GM23338 (cell line): ENCODE data around the gene PTPDC1. TPM values are rescaled to one million over a fixed set of nuclear protein-coding genes. Genes with fewer than 3 reads are reported as not detected.

ENCODE experiments used
- ATAC-seq: fragments of 200-7000 bp; cut with Tn5 transposase; 3 replicates; pipeline ENCODE4 v1.9.1; 2020
- DNase-seq: peaks from one replicate; pipeline ENCODE4 v3.0.0-alpha.2; 2015; ENCODE audit warnings: low spot score
- H2AFZ ChIP-seq: fragments of 200-600 bp; sonication (generic); 2 replicates; pipeline ENCODE4 v1.8.0; 2016; ENCODE audit warnings: antibody characterized with exemption, mild to moderate bottlenecking, moderate library complexity
- H3F3A ChIP-seq: fragments of 200-600 bp; sonication (generic); replicated peaks from 2 replicates; pipeline ENCODE4 v1.8.0; 2017; ENCODE audit warnings: antibody characterized with exemption, mixed run types, low read depth
- H3K27ac ChIP-seq: fragments of 200-600 bp; sonication (generic); 2 replicates; pipeline ENCODE4 v1.6.1; 2016; ENCODE audit warnings: low read depth
- H3K27me3 ChIP-seq: fragments of 200-600 bp; sonication (generic); 2 replicates; pipeline ENCODE4 v1.8.0; 2016; ENCODE audit warnings: mild to moderate bottlenecking, mixed run types, moderate library complexity; ENCODE audit not compliant: insufficient read depth
- H3K36me3 ChIP-seq: fragments of 200-600 bp; sonication (generic); 2 replicates; pipeline ENCODE4 v1.8.0; 2016; ENCODE audit warnings: mild to moderate bottlenecking; ENCODE audit not compliant: insufficient read depth
- H3K4me1 ChIP-seq: fragments of 200-600 bp; sonication (generic); 2 replicates; pipeline ENCODE4 v1.8.0; 2016; ENCODE audit warnings: mild to moderate bottlenecking, moderate library complexity; ENCODE audit not compliant: insufficient read depth
- H3K4me2 ChIP-seq: fragments of 200-600 bp; sonication (generic); 2 replicates; pipeline ENCODE4 v1.7.1; 2017; ENCODE audit warnings: mixed run types
- H3K4me3 ChIP-seq: fragments of 200-600 bp; sonication (generic); 2 replicates; pipeline ENCODE4 v1.6.1; 2016; ENCODE audit warnings: mixed run types
- H3K79me2 ChIP-seq: fragments of 200-600 bp; sonication (generic); replicated peaks from 2 replicates; pipeline ENCODE4 v1.8.0; 2017; ENCODE audit warnings: mild to moderate bottlenecking; ENCODE audit not compliant: insufficient read depth
- H3K9me2 ChIP-seq: fragments of 200-600 bp; sonication (generic); 2 replicates; pipeline ENCODE4 v1.8.0; 2017; ENCODE audit not compliant: insufficient read depth
- H4K20me1 ChIP-seq: fragments of 200-600 bp; sonication (generic); replicated peaks from 2 replicates; pipeline ENCODE4 v1.8.0; 2017; ENCODE audit warnings: mild to moderate bottlenecking; ENCODE audit not compliant: insufficient read depth
- H3K27ac Mint-ChIP-seq: 2 replicates; pipeline ENCODE4 v1.8.0; 2020; ENCODE audit warnings: inconsistent platforms, mild to moderate bottlenecking, moderate library complexity, mixed read lengths
- H3K27me3 Mint-ChIP-seq: 3 replicates; pipeline ENCODE4 v1.8.0; 2022; ENCODE audit warnings: low read depth, mild to moderate bottlenecking, moderate library complexity, mixed read lengths, inconsistent platforms; ENCODE audit not compliant: insufficient read depth, poor library complexity
- H3K36me3 Mint-ChIP-seq: 3 replicates; pipeline ENCODE4 v1.8.0; 2021; ENCODE audit warnings: low read depth, mild to moderate bottlenecking, inconsistent platforms, moderate library complexity, mixed read lengths
- H3K4me1 Mint-ChIP-seq: 3 replicates; pipeline ENCODE4 v1.8.0; 2020; ENCODE audit warnings: mild to moderate bottlenecking, inconsistent platforms, mixed read lengths
- H3K4me3 Mint-ChIP-seq: 3 replicates; pipeline ENCODE4 v1.8.0; 2021; ENCODE audit warnings: moderate library complexity, mild to moderate bottlenecking, inconsistent platforms, mixed read lengths
- H3K9me3 Mint-ChIP-seq: 3 replicates; pipeline ENCODE4 v1.8.0; 2020; ENCODE audit warnings: moderate library complexity, mild to moderate bottlenecking, inconsistent platforms, mixed read lengths
- CREB1 ChIP-seq: fragments of 250-450 bp; sonication (Bioruptor Pico); IDR thresholded peaks from 2 replicates; pipeline ENCODE4 v1.5.0; 2020; ENCODE audit warnings: low read depth, mild to moderate bottlenecking, moderate library complexity
- EZH2 ChIP-seq: fragments of 200-600 bp; sonication (generic); IDR thresholded peaks from one replicate; pipeline ENCODE4 v1.8.0; 2017; ENCODE audit warnings: antibody characterized with exemption, mild to moderate bottlenecking, low read depth; ENCODE audit not compliant: unreplicated experiment
- EZH2phosphoT487 ChIP-seq: fragments of 200-600 bp; sonication (generic); IDR thresholded peaks from one replicate; pipeline ENCODE4 v1.8.1; 2018; ENCODE audit warnings: antibody characterized with exemption; ENCODE audit not compliant: unreplicated experiment
- JUNB ChIP-seq: IDR thresholded peaks from one replicate; pipeline ENCODE4 v1.6.1; 2016; ENCODE audit warnings: antibody characterized with exemption; ENCODE audit not compliant: unreplicated experiment
- NANOG ChIP-seq: IDR thresholded peaks from 2 replicates; pipeline ENCODE4 v1.6.1; 2016; ENCODE audit warnings: antibody characterized with exemption, borderline replicate concordance
- POLR2AphosphoS5 ChIP-seq: IDR thresholded peaks from 2 replicates; pipeline ENCODE4 v1.6.1; 2016; ENCODE audit warnings: antibody characterized with exemption, low read depth
- STAT1 ChIP-seq: IDR thresholded peaks from one replicate; pipeline ENCODE4 v1.6.1; 2016; ENCODE audit warnings: antibody characterized with exemption; ENCODE audit not compliant: unreplicated experiment
- ZNF114 ChIP-seq: fragments of 250-450 bp; sonication (Bioruptor Pico); IDR thresholded peaks from 2 replicates; pipeline ENCODE4 v1.5.0; 2020; ENCODE audit warnings: mild to moderate bottlenecking, moderate library complexity
- ZNF331 ChIP-seq: fragments of 250-450 bp; sonication (Bioruptor Pico); IDR thresholded peaks from 2 replicates; pipeline ENCODE4 v1.5.0; 2020; ENCODE audit warnings: low read depth, mild to moderate bottlenecking, moderate library complexity
- polyA plus RNA-seq: library from polyadenylated mRNA; unstranded; fragments of >200 nt; fragmentation: Nextera tagmentation; extraction: Ambion mirVana; gene quantifications from 2 replicates; pipeline ENCODE4 v1.2.1, GENCODE V29; 2016
- total RNA-seq: library from RNA; depleted of rRNA; stranded (reverse); fragments of >200 nt; shearing (Covaris generic); gene quantifications from 2 replicates; pipeline ENCODE4 v1.2.3, GENCODE V29; 2014
- TF ChIP-seq, protein P1 (sequence below): IDR thresholded peaks from 2 replicates; pipeline ENCODE4 v1.6.1; 2016; ENCODE audit warnings: antibody characterized with exemption
- TF ChIP-seq, protein P2 (sequence below), 2 experiments: fragments of 200-600 bp in 1 of 2; sonication (generic) in 1 of 2; conservative IDR thresholded peaks; 2 replicates each; pipeline versions ENCODE4 v1.5.1 to v1.6.1; 2016 to 2017; ENCODE audit warnings: antibody characterized with exemption in 2 of 2, low read depth in 2 of 2, mild to moderate bottlenecking in 2 of 2, moderate library complexity in 1 of 2
- TF ChIP-seq, protein P3 (sequence below): fragments of 250-450 bp; sonication (Bioruptor Pico); IDR thresholded peaks from 2 replicates; pipeline ENCODE4 v1.5.0; 2020; ENCODE audit warnings: mild to moderate bottlenecking, moderate library complexity
- TF ChIP-seq, protein P4 (sequence below): IDR thresholded peaks from one replicate; pipeline ENCODE4 v1.6.1; 2018; ENCODE audit warnings: antibody characterized with exemption; ENCODE audit not compliant: unreplicated experiment

The PTPDC1 gene
- total and polyA plus RNA-seq, 2 experiments from 2014 or later, result 4.3 to 10.6 TPM

DNA sequence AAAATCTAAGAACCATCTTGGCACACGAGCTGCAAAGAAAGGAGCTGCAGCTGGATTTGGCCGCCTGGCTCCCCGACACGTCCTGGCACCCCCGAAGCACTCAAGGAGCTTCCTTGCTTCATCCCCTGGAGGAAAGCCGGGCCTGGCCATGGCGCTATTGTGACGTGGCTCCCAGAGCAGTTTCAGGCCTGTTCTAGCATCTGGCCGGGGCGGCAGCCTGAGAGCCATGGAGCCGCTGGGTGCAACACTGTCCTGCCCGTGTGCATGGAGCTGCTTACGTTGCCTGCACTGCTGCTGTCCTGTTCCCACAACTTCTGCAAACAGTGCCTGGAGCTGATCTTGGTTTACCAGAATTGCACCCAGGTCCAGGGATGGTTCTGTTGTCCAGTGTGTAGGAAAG lies 63.5 kb downstream of the PTPDC1 start:
- Histone ChIP-seq H3K36me3 (no peaks in the 10 kb centered on the region), H3K9me2 (peaks cover 13% of the 10 kb centered on the region; the same call in 1 of the 2 replicates), H3K79me2 (no peaks in the 10 kb centered on the region), H3K4me2 (no peak overlapping the region), H3K27ac (no peak overlapping the region), H2AFZ (peak overlapping the region; percentile 66; the same call in 1 of the 2 replicates), H3K4me1 (peaks cover 32% of the 10 kb centered on the region), H3F3A (no peaks in the 10 kb centered on the region), H4K20me1 (no peaks in the 10 kb centered on the region), H3K27me3 (no peaks in the 10 kb centered on the region), H3K4me3 (no peak overlapping the region)
- TF ChIP-seq ZNF114 (CRISPR knock-in tag) (no peak), JUNB (no peak), CREB1 (CRISPR knock-in tag) (no peak), NANOG (no peak), EZH2phosphoT487 (no peak), STAT1 (no peak), EZH2 (no peak), POLR2AphosphoS5 (no peak), ZNF331 (CRISPR knock-in tag) (no peak)
- TF ChIP-seq, protein P1, sequence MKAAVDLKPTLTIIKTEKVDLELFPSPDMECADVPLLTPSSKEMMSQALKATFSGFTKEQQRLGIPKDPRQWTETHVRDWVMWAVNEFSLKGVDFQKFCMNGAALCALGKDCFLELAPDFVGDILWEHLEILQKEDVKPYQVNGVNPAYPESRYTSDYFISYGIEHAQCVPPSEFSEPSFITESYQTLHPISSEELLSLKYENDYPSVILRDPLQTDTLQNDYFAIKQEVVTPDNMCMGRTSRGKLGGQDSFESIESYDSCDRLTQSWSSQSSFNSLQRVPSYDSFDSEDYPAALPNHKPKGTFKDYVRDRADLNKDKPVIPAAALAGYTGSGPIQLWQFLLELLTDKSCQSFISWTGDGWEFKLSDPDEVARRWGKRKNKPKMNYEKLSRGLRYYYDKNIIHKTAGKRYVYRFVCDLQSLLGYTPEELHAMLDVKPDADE, result no peak
- TF ChIP-seq, protein P2, sequence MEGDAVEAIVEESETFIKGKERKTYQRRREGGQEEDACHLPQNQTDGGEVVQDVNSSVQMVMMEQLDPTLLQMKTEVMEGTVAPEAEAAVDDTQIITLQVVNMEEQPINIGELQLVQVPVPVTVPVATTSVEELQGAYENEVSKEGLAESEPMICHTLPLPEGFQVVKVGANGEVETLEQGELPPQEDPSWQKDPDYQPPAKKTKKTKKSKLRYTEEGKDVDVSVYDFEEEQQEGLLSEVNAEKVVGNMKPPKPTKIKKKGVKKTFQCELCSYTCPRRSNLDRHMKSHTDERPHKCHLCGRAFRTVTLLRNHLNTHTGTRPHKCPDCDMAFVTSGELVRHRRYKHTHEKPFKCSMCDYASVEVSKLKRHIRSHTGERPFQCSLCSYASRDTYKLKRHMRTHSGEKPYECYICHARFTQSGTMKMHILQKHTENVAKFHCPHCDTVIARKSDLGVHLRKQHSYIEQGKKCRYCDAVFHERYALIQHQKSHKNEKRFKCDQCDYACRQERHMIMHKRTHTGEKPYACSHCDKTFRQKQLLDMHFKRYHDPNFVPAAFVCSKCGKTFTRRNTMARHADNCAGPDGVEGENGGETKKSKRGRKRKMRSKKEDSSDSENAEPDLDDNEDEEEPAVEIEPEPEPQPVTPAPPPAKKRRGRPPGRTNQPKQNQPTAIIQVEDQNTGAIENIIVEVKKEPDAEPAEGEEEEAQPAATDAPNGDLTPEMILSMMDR (conservative IDR thresholded peaks at IDR 0.05; ENCODE audit: low read depth in 2 of 2), result no peak
- TF ChIP-seq, protein P3, sequence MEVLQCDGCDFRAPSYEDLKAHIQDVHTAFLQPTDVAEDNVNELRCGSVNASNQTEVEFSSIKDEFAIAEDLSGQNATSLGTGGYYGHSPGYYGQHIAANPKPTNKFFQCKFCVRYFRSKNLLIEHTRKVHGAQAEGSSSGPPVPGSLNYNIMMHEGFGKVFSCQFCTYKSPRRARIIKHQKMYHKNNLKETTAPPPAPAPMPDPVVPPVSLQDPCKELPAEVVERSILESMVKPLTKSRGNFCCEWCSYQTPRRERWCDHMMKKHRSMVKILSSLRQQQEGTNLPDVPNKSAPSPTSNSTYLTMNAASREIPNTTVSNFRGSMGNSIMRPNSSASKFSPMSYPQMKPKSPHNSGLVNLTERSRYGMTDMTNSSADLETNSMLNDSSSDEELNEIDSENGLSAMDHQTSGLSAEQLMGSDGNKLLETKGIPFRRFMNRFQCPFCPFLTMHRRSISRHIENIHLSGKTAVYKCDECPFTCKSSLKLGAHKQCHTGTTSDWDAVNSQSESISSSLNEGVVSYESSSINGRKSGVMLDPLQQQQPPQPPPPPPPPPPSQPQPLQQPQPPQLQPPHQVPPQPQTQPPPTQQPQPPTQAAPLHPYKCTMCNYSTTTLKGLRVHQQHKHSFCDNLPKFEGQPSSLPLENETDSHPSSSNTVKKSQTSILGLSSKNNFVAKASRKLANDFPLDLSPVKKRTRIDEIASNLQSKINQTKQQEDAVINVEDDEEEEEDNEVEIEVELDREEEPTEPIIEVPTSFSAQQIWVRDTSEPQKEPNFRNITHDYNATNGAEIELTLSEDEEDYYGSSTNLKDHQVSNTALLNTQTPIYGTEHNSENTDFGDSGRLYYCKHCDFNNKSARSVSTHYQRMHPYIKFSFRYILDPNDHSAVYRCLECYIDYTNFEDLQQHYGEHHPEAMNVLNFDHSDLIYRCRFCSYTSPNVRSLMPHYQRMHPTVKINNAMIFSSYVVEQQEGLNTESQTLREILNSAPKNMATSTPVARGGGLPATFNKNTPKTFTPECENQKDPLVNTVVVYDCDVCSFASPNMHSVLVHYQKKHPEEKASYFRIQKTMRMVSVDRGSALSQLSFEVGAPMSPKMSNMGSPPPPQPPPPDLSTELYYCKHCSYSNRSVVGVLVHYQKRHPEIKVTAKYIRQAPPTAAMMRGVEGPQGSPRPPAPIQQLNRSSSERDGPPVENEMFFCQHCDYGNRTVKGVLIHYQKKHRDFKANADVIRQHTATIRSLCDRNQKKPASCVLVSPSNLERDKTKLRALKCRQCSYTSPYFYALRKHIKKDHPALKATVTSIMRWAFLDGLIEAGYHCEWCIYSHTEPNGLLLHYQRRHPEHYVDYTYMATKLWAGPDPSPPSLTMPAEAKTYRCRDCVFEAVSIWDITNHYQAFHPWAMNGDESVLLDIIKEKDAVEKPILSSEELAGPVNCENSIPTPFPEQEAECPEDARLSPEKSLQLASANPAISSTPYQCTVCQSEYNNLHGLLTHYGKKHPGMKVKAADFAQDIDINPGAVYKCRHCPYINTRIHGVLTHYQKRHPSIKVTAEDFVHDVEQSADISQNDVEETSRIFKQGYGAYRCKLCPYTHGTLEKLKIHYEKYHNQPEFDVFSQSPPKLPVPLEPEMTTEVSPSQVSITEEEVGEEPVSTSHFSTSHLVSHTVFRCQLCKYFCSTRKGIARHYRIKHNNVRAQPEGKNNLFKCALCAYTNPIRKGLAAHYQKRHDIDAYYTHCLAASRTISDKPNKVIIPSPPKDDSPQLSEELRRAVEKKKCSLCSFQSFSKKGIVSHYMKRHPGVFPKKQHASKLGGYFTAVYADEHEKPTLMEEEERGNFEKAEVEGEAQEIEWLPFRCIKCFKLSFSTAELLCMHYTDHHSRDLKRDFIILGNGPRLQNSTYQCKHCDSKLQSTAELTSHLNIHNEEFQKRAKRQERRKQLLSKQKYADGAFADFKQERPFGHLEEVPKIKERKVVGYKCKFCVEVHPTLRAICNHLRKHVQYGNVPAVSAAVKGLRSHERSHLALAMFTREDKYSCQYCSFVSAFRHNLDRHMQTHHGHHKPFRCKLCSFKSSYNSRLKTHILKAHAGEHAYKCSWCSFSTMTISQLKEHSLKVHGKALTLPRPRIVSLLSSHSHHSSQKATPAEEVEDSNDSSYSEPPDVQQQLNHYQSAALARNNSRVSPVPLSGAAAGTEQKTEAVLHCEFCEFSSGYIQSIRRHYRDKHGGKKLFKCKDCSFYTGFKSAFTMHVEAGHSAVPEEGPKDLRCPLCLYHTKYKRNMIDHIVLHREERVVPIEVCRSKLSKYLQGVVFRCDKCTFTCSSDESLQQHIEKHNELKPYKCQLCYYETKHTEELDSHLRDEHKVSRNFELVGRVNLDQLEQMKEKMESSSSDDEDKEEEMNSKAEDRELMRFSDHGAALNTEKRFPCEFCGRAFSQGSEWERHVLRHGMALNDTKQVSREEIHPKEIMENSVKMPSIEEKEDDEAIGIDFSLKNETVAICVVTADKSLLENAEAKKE, result no peak
- TF ChIP-seq, protein P4, sequence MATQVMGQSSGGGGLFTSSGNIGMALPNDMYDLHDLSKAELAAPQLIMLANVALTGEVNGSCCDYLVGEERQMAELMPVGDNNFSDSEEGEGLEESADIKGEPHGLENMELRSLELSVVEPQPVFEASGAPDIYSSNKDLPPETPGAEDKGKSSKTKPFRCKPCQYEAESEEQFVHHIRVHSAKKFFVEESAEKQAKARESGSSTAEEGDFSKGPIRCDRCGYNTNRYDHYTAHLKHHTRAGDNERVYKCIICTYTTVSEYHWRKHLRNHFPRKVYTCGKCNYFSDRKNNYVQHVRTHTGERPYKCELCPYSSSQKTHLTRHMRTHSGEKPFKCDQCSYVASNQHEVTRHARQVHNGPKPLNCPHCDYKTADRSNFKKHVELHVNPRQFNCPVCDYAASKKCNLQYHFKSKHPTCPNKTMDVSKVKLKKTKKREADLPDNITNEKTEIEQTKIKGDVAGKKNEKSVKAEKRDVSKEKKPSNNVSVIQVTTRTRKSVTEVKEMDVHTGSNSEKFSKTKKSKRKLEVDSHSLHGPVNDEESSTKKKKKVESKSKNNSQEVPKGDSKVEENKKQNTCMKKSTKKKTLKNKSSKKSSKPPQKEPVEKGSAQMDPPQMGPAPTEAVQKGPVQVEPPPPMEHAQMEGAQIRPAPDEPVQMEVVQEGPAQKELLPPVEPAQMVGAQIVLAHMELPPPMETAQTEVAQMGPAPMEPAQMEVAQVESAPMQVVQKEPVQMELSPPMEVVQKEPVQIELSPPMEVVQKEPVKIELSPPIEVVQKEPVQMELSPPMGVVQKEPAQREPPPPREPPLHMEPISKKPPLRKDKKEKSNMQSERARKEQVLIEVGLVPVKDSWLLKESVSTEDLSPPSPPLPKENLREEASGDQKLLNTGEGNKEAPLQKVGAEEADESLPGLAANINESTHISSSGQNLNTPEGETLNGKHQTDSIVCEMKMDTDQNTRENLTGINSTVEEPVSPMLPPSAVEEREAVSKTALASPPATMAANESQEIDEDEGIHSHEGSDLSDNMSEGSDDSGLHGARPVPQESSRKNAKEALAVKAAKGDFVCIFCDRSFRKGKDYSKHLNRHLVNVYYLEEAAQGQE, result no peak
- H3K36me3 Mint-ChIP-seq, result no peaks in the 10 kb centered on the region
- no peaks in the 10 kb centered on the region for H3K9me3 Mint-ChIP-seq
- no peak overlapping the region for H3K27ac Mint-ChIP-seq
- H3K4me1 Mint-ChIP-seq, result peaks cover 36% of the 10 kb centered on the region
- ATAC-seq (no peak), DNase-seq (no peak)
- no peak overlapping the region for H3K4me3 Mint-ChIP-seq
- H3K27me3 Mint-ChIP-seq, result peaks cover 19% of the 10 kb centered on the region
